HG02884 (cell line): ENCODE data around the gene KIAA1191.
A peak's percentile ranks its signal among the peaks of the same experiment; 100 is the strongest.

Source experiments
- ATAC-seq: cut with Tn5 transposase; IDR thresholded peaks from one replicate; pipeline ENCODE4 v1.9.1; 2021; ENCODE audit warnings: mild to moderate bottlenecking, moderate library complexity; ENCODE audit not compliant: unreplicated experiment

KIAA1191 gene

DNA sequence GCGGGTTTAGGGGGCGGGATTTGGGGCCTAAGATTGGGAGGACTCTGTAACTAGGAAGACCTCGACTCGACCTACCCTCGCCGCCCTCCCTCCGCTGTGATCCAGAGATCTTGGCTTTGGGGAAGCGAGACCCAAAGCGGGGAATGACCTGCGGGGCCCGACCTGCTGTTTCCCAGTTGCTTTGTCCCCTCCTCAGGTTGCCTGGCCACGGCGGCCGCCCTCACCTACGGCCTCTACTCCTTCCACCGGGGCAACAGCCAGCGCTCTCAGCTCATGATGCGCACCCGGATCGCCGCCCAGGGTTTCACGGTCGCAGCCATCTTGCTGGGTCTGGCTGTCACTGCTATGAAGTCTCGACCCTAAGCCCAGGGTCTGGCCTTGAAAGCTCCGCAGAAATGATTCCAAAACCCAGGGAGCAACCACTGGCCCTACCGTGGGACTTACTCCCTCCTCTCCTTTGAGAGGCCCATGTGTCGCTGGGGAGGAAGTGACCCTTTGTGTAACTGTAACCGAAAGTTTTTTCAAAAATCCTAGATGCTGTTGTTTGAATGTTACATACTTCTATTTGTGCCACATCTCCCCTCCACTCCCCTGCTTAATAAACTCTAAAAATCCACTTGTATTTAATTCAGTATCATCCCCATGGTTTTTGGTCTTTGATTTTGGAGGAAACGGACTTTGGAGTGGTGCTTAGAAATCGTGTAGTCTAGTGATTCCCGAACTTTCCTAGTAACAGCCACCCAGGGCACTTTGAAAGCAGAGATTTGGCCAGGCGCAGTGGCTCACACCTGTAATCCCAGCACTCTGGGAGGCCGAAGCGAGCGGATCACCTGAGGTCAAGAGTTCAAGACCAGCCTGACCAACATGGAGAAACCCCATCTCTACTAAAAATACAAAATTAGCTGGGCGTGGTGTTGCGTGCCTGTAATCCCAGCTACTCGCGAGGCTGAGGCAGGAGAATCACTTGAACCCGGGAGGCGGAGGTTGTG lies 27.9 kb upstream of the KIAA1191 start:
- ATAC-seq, result peak; percentile 32

DNA sequence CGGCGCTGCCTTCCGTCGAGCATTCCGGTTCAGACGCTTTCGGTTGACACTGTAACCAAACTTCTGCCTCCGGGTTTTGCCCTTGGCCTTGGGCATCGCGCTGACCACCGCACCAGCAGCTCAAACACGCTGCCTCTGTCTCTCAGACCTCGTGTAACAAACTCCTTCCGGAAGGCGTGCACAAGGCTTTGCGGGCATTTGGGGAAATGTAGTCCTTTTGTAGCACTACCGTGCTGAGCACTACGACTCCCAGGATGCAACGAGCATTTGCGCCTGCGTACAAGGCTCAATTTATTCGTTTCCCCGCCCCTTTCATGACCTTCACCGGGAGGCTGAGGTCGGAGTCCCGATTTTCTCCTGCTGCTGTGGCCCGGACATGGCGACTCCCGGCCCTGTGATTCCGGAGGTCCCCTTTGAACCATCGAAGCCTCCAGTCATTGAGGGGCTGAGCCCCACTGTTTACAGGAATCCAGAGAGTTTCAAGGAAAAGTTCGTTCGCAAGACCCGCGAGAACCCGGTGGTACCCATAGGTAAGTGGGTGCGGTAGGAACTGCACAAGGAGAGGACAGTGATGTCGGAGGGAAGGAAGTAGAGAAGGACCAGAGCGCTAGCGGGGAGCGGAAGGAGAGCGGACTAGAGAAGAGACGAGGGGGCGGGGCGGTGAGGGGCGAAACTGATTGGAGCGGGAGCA lies 27.0 kb upstream of the KIAA1191 start, which contains the start of the genes HIGD2A and NOP16:
TSS of gene HIGD2A (plus strand) at position 308 of the 691 bp plus-strand sequence. CDS start at position 377, 69 bp downstream.
TSS of gene NOP16 (minus strand) at position 155 of the 691 bp plus-strand sequence. CDS start at position 96, 59 bp downstream.
- peak; percentile 85 for ATAC-seq

DNA sequence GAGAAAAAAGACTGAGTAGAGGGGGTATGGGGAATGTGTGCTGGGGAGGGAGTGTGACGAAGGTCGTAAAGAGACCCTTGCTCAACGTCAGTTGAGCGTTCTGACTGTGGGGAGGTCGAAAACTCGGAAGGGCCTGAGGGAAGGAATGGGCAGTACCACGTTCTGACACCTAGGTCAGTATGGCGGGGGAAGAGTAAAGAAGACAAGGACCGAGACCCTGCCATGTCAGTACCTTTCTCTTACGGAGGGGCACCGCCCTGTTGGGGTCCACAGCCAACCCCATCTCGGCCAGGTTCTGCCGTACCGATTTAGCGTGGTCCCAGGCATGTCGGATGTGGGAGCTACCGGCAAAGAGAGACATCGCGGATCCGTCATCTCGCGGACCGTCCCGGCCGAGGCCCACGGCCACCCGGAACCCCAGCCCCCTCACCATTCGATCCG lies 26.5 kb upstream of the KIAA1191 start:
- ATAC-seq, result no peak

DNA sequence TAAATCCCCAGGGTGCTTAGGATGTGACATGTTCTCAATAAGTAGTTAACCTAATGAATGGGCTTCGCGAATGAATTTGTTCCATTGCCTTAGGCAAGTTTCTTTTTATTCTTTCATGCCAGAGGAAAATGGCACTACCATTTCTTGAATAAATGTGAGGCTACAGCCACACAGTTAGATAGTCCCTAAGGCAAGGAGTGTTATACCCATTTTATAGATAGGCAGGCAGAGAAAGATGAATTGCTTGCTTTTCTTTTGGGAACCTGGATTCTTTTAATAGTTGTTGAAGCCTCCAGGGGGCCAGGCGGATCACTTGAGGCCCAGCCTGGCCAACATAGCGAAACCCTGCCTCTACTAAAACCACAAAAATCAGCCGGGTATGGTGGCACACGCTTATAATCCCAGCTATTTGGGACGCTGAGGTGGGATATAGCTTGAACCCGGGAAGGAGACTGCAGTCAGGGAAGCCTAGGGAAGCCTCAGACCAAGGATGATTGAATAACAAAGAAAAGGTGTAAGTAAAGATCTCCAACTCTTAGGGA lies 25.9 kb upstream of the KIAA1191 start:
- ATAC-seq, result no peak

DNA sequence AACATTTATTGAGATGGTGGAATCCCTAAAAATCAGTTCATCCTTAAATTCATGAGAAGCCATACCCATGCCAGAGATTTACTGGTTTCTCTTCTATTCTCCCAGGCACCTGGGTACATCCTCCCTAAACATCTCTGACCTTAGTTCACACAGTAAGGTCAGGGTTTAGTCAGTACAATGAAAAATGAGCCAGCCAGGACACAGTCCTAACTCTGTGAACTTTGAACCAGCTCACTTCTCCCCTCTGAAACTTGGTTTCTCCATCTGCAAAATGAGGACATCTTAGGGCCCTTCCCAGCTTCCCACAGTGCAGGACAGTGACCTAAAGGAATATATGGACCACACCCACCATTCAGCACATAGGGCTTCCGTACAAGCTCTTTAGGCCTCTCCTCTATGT lies 24.9 kb upstream of the KIAA1191 start:
- no peak for ATAC-seq

DNA sequence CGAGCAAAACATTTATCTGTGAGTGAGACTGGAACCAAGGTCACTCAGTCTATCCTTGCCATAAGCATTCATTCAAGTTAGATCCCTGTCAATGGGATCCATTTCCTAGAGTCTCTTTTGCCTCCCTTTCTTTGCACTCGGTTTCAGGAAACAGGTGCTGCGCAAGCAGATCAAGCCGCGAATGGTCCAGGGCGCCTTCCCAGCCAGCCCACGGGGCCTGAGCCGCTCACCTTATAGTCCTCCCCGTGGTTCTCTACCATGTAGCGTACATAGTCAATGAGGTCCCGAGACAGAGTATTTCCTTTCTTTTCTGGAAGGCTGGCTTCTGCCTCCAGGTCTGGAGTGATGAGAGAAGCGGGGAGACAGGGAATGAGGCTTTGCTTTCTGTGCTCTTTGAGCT lies 23.4 kb upstream of the KIAA1191 start:
- ATAC-seq, result no peak

DNA sequence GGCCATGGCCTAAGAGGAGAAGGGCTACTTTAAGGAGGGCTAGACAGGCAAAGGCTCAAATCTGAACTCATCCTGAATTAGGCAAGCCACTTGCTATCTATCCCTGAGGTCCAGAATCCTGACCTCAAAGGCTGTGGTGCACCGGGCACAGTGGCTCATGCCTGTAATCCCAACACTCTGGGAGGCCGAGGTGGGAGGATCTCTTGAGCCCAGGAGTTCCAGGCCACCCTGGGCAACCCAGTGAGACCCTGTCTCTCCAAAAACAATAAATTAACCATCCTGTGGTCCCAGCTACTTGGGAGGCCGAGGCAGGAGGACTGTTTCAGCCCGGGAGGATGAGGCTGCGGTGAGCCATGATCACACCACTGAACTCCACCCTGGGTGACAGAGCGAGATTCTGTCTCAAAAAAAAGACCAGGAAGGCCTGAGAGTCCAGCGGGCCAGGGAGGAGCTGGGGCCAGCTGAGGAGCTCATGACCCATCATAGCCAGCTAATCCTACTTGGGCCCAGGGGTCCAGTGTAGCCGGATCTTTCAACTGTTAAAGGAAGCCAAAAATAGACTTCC lies 22.9 kb upstream of the KIAA1191 start:
- ATAC-seq, result no peak

DNA sequence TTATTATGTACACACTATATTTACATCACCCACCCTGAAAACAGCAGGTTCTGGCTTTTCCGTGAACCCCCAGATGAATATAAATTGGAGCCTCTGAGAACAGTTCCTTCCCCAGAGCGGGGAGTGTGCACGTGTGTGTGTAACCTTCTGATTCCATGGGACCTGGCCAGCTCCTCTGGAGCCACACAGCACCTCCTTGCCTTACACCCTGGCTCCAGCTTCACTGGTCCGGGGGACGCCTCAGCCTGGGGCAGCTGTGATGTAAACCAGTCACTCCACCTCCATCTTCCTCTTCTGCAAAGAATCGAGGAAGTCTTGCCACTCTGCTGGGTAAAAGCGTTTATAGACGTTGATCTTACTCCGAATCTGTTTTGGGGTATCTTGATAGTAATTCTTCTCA lies 22.4 kb upstream of the KIAA1191 start:
- no peak for ATAC-seq

DNA sequence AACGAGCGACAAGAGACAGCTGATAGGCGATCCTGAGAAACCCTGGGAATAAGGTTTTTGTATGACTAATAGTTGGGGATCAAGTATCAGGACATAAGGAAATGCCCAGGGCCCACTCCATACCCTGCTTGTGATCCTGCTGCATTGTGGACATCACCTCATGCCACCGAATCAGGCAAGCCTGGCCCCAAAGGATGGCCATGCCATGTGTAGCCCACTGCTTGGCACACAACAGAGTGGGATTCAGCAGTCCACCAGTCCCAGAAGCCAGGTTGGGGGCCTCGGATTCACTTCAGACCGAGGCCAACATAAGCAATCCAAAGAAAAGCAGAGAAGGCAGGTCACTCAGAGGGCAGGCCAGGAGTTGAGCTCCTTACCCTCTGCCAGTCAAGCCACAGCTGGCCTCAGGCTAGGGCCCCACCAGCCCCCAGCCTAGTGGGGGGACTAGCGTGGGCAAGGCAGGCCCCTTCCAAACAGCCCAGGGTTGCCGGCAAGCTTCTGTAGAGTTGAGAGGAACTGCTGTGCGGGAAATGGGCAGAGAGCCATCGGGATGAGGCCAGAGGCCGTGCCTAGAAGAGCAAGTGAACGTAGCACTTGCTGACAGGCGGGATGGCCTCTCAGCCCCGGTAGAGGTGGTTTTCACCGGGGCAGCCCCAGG lies 21.8 kb upstream of the KIAA1191 start:
- ATAC-seq, result no peak

DNA sequence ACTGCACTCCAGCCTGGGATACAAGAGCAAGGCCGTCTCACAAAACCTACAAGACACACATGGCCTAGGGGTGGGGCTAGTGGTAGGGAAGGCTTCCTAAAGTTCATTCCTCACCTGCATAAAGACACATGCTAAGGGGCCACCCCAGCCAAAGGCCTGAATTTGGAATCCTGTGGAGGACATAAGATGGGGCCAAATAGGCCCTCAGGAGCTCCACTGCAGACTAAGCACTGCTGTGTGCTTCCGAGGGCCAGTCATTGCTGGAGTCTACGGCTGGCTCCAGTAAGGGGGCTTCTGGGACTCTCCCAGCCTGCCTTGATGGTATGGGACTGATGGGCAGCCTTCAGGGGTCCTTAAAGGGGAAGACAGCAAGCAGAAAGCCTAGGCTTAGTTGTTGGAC lies 21.2 kb upstream of the KIAA1191 start:
- no peak for ATAC-seq

DNA sequence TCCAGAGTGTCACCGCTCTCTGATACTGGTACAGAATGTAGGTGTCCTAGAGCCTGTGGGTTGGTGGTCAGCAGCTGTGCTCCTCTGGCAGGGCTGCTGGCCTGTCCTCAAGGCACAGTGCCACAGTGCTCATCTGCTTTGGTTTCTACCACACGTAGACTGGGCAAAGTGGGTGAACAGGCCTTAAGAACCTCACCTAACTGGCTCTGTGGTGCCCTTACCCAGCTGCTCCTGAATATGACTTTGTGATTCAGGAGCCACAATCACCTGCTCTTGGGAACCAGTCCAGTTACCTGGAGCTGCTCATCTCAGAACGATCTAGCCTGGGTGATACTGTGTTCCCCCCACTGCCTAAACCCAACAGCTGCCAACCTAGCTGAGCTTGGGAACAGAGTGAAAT lies 20.4 kb upstream of the KIAA1191 start:
- ATAC-seq, result no peak

DNA sequence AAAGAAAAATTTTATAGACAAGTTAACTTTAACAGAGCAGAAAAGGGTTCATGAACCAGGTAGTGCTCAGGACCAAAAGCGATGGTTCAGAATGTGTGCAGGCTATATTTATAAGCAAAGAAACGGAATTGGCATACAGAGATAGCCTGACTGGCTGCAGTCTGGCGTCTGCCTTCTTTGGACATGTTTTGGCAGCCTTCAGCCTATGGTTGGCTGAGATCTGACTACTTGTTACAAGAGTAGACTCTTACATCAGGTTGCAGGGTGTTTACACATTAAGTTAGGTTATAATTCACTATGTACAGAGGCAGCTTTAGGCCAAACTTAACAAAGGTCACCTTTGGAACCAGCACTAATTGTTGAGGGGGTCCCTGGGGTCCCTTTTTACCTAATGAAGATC lies 19.9 kb upstream of the KIAA1191 start:
- ATAC-seq, result no peak

DNA sequence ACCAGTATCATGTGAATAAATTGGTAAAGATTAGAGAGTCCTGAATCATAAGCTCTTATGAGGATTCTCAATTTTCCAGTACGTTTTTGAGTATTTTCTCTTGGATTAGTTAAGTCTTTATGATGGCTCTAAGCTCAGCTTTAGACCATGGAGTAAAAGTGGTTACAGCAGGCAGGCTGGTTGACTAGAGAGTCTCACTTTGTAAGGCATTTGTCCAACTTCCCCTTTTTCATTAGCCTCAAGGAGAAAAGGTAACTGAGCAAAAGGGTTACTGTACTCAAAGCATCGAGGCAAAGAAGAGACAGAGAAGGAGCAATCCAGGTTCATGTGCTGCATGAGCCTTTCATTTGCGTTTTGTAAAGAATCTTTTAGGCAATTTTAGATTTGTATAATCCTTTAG lies 18.3 kb upstream of the KIAA1191 start:
- peak; percentile 59 for ATAC-seq

DNA sequence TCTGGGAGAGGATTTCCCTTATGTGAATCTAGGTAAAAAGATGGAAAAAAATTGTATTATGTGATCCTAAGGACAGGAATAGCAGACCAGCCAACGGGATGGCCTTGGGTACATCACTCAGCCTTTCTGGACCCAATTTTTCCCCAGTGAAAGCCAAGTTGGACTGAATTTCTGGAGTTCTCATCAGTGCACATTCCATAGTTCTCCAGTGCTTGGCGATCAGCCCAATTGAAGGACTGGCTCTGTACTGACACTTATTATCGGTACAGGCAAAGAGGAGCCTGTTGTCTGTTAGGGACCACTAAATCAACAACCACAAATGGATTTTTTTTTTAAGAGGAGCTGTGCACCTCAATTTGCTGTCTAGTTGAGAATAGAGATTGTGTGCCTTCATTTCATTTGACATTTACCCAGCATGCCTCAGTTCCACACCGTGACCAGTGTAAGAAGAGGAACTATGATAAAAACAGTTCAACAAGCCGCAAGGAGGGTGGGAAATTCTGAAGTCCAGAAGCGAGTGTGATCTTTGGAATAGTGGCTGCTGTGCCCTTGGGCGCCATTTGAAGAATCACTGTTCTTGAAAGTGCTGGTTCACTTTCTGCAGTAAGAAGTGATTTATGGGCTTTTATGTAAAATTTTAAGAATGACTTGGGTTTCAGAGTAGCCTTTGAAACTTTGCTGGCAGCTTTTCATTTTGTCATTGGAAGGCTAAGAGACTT lies 11.7 kb upstream of the KIAA1191 start:
- no peak for ATAC-seq

DNA sequence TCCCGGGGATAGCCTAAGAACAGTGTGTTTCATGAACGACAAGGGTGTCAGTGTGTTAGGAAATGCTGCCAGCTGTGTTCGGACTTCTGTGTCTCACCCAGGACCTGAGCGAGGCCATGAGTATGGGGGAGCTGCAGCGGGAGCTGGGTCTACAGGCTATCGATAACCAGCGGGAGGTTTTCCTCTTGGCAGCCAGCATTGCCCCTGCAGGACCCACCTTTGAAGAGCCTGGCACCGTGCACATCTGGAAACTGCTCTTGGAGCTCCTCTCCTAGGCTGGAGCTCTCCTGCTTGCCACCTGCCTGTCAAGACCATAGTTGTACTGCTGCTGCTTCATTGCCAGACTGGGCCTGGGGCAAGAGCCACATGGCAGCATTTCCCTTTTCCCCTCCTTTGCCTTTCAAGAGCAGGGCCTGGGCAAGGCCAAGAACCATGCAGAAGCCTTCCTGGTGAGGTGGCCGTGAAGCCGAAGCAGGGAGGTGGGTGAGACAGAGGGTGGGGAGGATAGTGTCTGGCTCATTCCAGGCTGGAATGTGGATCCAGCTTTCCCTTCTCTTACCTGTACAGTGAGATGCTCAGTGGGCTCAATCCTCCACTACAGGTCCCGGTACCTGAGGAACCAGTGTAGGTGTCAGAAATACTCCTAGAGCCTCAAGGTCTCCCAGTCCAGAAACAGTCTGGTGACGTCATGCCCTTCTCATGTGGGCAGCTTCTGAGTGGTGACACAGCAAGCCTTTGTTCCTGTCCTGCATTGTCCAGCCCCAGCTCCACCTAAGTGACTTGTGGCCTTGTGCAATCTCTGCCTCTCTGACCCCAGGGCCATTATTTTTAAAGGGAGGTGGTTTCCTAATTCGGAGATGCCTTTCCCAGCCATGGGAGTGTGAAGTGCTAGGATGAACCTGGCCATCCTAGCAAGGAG lies 10.3 kb upstream of the KIAA1191 start:
- ATAC-seq, result no peak

DNA sequence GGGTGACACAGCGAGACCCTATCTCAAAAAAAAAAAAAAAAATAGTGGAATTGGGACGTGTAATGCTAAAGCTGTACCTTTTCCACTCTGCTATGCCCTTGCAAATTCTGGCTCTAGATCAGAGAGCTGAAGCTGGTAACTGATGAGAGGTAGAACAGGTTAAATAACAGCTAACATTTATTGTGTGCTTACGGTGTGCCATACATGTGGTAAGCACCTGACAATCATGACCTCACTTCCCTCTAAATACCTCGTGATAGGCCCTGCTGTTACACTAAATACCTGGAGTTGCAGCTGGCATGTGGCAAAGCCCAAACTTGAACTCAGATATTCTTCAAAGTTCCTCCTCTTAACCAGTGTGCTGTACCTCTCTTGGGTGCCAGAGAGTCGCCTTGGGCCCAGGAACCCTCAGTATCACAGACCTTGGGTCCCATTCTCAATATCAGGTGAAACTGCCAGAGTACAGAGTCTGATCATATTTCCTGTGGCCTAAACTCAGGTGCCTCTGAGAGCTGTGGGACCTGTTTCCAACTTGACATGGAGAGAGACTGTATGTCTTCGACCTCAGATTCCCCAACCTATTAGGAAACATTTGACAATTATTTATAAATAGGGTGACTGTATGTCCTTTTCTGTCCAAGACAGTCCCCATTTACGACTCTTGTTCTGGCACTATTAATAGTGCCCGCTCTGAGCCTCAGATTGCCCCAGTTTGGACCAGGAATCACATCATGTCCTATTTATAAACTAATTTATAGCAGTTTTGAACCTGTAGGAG lies 8.6 kb upstream of the KIAA1191 start:
- no peak for ATAC-seq

DNA sequence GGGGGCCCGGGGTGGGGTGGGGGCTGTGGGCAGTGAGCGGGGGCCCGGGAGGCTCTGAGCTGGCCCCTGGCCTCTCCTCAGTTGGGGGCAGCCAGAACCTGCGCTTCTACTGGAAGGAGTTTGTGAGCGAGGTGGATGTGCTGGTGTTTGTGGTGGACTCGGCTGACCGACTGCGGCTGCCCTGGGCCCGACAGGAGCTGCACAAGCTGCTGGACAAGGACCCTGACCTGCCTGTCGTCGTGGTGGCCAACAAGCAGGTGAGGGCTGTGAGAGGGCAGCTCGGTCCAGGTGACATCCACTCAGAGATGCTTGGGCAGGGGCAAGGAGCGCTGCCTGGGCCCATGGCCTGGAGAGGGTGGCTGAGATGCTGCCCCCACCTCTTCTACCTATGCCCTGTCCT lies 7.2 kb upstream of the KIAA1191 start:
- ATAC-seq, result no peak

DNA sequence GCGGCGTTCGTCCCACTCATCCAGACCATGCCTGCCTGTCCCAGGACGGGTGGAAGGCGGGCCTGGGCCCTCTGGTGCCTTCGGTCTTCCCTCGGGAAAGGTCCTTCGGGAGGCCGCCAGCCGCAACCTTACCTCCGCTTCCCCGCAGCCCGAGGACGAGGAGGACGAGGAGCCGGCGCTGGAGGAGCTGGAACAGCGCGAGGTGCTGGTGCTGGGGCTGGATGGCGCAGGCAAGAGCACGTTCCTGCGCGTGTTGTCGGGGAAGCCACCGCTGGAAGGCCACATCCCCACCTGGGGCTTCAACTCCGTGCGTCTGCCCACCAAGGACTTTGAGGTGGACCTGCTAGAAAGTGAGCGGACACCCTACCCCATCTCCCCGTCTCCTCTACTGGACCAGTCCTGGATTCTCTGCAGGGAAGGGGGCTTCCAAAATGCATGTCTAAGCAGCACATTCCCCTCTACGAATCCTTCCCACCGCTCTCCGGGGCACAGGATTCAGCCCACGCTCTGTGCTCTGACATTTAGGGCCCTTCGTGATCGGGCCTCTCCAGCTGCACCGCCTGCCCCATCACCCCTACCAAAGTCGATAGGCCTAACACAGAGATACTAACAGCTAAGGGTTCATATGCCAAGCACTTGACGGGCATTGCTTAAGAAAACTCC lies 4.8 kb upstream of the KIAA1191 start:
- no peak for ATAC-seq
